Fibroblast of lung (primary cell): ENCODE results near the gene SUPT3H. TPM values are rescaled to one million over a fixed set of nuclear protein-coding genes. Genes with fewer than 3 reads are reported as not detected.

Source experiments
- DNase-seq, 2 donors: peaks; one replicate each; pipeline versions ENCODE4 v3.0.0 to v3.0.0-alpha.2; 2010; ENCODE audit warnings: low read depth in 2 of 2
- H2AFZ ChIP-seq: 2 replicates; pipeline ENCODE4 v1.5.1; 2012; ENCODE audit warnings: low read length, control low read depth, inconsistent platforms
- H3K27ac ChIP-seq: 2 replicates; pipeline ENCODE4 v1.5.1; 2011; ENCODE audit warnings: low read length, control low read depth; ENCODE audit not compliant: insufficient read depth
- H3K27me3 ChIP-seq: 2 replicates; pipeline ENCODE4 v1.5.1; 2011; ENCODE audit warnings: mild to moderate bottlenecking, low read length; ENCODE audit not compliant: control insufficient read depth, insufficient read depth
- H3K36me3 ChIP-seq: 2 replicates; pipeline ENCODE4 v1.5.1; 2011; ENCODE audit warnings: low read length; ENCODE audit not compliant: control insufficient read depth, insufficient read depth
- H3K4me1 ChIP-seq: 2 replicates; pipeline ENCODE4 v1.5.1; 2011; ENCODE audit warnings: low read length; ENCODE audit not compliant: control insufficient read depth, insufficient read depth; ENCODE audit errors: extremely low read depth
- H3K4me2 ChIP-seq: 2 replicates; pipeline ENCODE4 v1.5.1; 2011; ENCODE audit warnings: low read length, control low read depth; ENCODE audit not compliant: insufficient read depth; ENCODE audit errors: extremely low read depth
- H3K4me3 ChIP-seq, 4 experiments: fragments of 200-600 bp in 1 of 4; sonication (generic) in 1 of 4; replicated peaks in 1 of 4; 2 replicates each; pipeline ENCODE4 v1.5.1; 2011 to 2016; ENCODE audit warnings: low read length in 4 of 4, low read depth in 3 of 4, mild to moderate bottlenecking in 3 of 4, control low read depth in 2 of 4, inconsistent platforms in 1 of 4, mixed read lengths in 1 of 4; ENCODE audit not compliant: insufficient read depth in 1 of 4; ENCODE audit errors: control extremely low read depth in 1 of 4
- H3K79me2 ChIP-seq: 2 replicates; pipeline ENCODE4 v1.5.1; 2012; ENCODE audit warnings: mild to moderate bottlenecking, low read length, inconsistent platforms; ENCODE audit not compliant: control insufficient read depth, insufficient read depth
- H3K9ac ChIP-seq: 2 replicates; pipeline ENCODE4 v1.5.1; 2011; ENCODE audit warnings: mild to moderate bottlenecking, low read length, control low read depth; ENCODE audit not compliant: insufficient read depth
- H3K9me3 ChIP-seq: 2 replicates; pipeline ENCODE4 v1.5.1; 2012; ENCODE audit warnings: low read depth, low read length; ENCODE audit not compliant: control insufficient read depth, insufficient read depth
- H4K20me1 ChIP-seq: 2 replicates; pipeline ENCODE4 v1.5.1; 2011; ENCODE audit warnings: low read length; ENCODE audit not compliant: control insufficient read depth, insufficient read depth; ENCODE audit errors: extremely low read depth
- EZH2 ChIP-seq: IDR thresholded peaks from 2 replicates; pipeline ENCODE4 v1.5.1; 2012; ENCODE audit warnings: low read length, control low read depth, mild to moderate bottlenecking; ENCODE audit errors: missing control alignments
- polyA plus RNA-seq, 2 donors: library from polyadenylated mRNA; depleted of rRNA in 1 of 2; stranded (reverse) in 1 of 2; unstranded in 1 of 2; fragments of >200 nt; gene quantifications; 2 replicates each; pipeline ENCODE4 v1.2.1, GENCODE V29; 2011 to 2012; ENCODE audit warnings: missing spikeins in 1 of 2
- total RNA-seq: library from RNA; depleted of rRNA; stranded (reverse); fragments of >200 nt; gene quantifications from 2 replicates; pipeline ENCODE4 v1.2.1, GENCODE V29; 2014
- TF ChIP-seq, protein P1 (sequence below), 2 donors: IDR thresholded peaks in 1 of 2; conservative IDR thresholded peaks in 1 of 2; 1 replicate in 1 of 2; 2 replicates in 1 of 2; pipeline ENCODE4 v1.5.1; 2011 to 2012; ENCODE audit warnings: low read length in 2 of 2, control low read depth in 1 of 2, inconsistent platforms in 1 of 2, low read depth in 1 of 2, mild to moderate bottlenecking in 1 of 2

The SUPT3H gene
- total and polyA plus RNA-seq, 2 donors (not counting 1 experiment from before 2014, with no cell fraction given), result 8.3 to 8.5 TPM

DNA sequence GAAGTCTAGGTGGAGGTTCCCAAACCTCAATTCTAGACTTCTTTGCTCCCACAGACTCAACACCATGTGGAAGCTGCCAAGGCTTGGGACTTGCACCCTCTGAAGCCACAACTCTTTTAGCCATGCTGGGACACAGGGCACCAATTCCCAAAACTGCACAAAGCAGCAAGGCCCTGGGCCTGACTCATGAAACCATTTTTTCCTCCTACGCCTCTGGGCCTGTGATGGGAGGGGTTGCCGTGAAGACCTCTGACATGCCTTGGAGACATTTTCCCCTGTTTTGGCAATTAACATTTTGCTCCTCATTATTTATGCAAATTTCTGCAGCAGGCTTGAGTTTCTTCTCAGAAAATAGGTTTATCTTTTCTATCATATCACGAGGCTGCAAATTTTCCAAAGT lies 405.0 kb downstream of the SUPT3H start:
- no peaks in the 10 kb centered on the region for H3K36me3 ChIP-seq
- no peak overlapping the region for H3K27ac ChIP-seq
- H3K27me3 ChIP-seq, result no peaks in the 10 kb centered on the region
- no peaks in the 10 kb centered on the region for H3K4me1 ChIP-seq
- H3K9me3 ChIP-seq, result no peaks in the 10 kb centered on the region
- H3K4me2 ChIP-seq, result no peak overlapping the region
- no peak for TF ChIP-seq EZH2
- TF ChIP-seq, protein P1, sequence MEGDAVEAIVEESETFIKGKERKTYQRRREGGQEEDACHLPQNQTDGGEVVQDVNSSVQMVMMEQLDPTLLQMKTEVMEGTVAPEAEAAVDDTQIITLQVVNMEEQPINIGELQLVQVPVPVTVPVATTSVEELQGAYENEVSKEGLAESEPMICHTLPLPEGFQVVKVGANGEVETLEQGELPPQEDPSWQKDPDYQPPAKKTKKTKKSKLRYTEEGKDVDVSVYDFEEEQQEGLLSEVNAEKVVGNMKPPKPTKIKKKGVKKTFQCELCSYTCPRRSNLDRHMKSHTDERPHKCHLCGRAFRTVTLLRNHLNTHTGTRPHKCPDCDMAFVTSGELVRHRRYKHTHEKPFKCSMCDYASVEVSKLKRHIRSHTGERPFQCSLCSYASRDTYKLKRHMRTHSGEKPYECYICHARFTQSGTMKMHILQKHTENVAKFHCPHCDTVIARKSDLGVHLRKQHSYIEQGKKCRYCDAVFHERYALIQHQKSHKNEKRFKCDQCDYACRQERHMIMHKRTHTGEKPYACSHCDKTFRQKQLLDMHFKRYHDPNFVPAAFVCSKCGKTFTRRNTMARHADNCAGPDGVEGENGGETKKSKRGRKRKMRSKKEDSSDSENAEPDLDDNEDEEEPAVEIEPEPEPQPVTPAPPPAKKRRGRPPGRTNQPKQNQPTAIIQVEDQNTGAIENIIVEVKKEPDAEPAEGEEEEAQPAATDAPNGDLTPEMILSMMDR (conservative IDR thresholded peaks at IDR 0.05 in 1 of 2, IDR thresholded peaks at IDR 0.05 in 1 of 2; ENCODE audit: low read depth in 1 of 2, low read length in 2 of 2), result no peak
- no peak overlapping the region for H2AFZ ChIP-seq
- no peak overlapping the region for H3K4me3 ChIP-seq
- H3K79me2 ChIP-seq, result no peaks in the 10 kb centered on the region
- H3K9ac ChIP-seq, result no peak overlapping the region
- no peaks in the 10 kb centered on the region for H4K20me1 ChIP-seq
- DNase-seq, result no peak

DNA sequence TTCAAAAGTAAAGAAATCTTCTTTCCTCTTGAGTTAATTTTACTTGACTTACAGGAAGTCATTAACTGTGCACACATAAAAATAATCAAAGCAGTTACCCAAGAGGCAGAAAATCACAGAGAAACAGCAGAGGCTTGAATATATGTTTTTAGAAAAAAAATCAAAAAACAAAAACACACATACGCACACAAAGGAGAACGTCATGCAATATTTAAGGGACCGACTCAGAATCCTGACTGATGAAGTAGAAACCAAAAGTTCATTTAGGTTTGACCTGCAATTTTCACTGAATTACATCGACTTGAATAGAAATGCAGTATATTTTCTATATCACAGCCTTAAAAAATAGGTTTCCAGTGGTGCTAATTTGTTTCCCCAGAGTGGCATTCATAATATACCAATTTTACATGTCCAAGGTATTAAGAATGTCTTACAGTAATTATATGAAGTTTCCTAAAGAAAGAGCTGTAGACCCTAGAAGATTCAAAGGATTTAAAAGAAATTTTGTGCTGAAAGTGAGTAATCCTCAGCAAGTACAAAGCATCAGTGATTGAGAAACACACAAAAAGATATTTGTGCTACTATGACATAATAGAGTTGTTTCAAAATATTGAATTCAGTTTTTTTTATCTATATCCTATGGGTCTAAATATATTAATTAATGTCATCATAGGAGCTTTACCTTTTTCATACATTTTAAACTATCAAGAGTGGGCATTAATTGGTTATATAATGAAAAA lies 408.1 kb downstream of the SUPT3H start:
- H3K79me2 ChIP-seq, result no peaks in the 10 kb centered on the region
- TF ChIP-seq, protein P1 (conservative IDR thresholded peaks at IDR 0.05 in 1 of 2, IDR thresholded peaks at IDR 0.05 in 1 of 2; ENCODE audit: low read depth in 1 of 2, low read length in 2 of 2), result no peak
- TF ChIP-seq EZH2, result no peak
- H3K27me3 ChIP-seq, result no peaks in the 10 kb centered on the region
- H3K9me3 ChIP-seq, result no peaks in the 10 kb centered on the region
- H4K20me1 ChIP-seq, result no peaks in the 10 kb centered on the region
- H3K36me3 ChIP-seq, result no peaks in the 10 kb centered on the region
- H2AFZ ChIP-seq, result no peak overlapping the region
- no peak overlapping the region for H3K27ac ChIP-seq
- DNase-seq, result peak; percentile 45 to 62
- no peak overlapping the region for H3K4me3 ChIP-seq
- no peak overlapping the region for H3K9ac ChIP-seq
- peaks cover 2% of the 10 kb centered on the region for H3K4me1 ChIP-seq
- no peak overlapping the region for H3K4me2 ChIP-seq

DNA sequence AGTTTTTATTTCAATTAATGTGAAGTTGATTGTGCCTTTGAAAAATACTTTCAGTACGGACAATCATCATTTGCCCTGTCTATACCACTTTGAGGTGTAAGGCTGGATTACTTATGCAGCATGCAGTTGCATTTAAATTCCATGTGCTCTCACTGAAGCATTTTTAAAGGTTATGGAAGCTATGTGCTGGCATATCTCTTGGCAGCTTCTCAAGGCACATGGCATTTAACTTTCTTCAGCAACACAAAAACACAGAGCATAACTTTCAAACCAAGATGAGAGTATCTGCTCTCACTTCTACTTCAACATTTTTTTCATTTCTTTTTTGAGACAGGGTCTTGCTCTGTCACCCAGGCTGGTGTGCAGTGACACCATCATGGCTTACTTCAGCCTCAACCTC lies 410.3 kb downstream of the SUPT3H start:
- TF ChIP-seq, protein P1 (conservative IDR thresholded peaks at IDR 0.05 in 1 of 2, IDR thresholded peaks at IDR 0.05 in 1 of 2; ENCODE audit: low read depth in 1 of 2, low read length in 2 of 2), result no peak
- no peak for TF ChIP-seq EZH2
- DNase-seq, result peak in 1 of 2 donors; percentile 37
- Histone ChIP-seq H3K4me1 (peaks cover 2% of the 10 kb centered on the region), H3K4me3 (no peak overlapping the region), H4K20me1 (no peaks in the 10 kb centered on the region), H2AFZ (no peak overlapping the region), H3K36me3 (no peaks in the 10 kb centered on the region), H3K79me2 (no peaks in the 10 kb centered on the region), H3K9me3 (no peaks in the 10 kb centered on the region), H3K9ac (no peak overlapping the region), H3K4me2 (no peak overlapping the region), H3K27ac (no peak overlapping the region), H3K27me3 (no peaks in the 10 kb centered on the region)
